ENCODE data around the gene RAD23A.

The RAD23A gene

GRCh38 chr19:13002166-13002898, 56.7 kb downstream of the RAD23A start:
- H3K27ac ChIP-seq: peak overlapping the region; percentile 99
- no peak for TF ChIP-seq CTCF (IDR thresholded peaks at IDR 0.05)
- TF ChIP-seq ZFX (IDR thresholded peaks at IDR 0.05; ENCODE audit: borderline replicate concordance): no peak

- H3K27ac ChIP-seq: peak overlapping the region; percentile 99
- TF ChIP-seq ZFX (IDR thresholded peaks at IDR 0.05; ENCODE audit: borderline replicate concordance) (no peak), CTCF (IDR thresholded peaks at IDR 0.05) (no peak)
Measured at GRCh38 chr19:13003081-13003480, 57.4 kb downstream of the RAD23A start.
